HG02798 (cell line): ENCODE measurements around the gene TBCA.

Experiments
- ATAC-seq: cut with Tn5 transposase; IDR thresholded peaks from one replicate; pipeline ENCODE4 v1.9.1; 2021; ENCODE audit warnings: mild to moderate bottlenecking; ENCODE audit not compliant: unreplicated experiment, poor library complexity

TBCA gene

GRCh38 chr5:77775790-77776553, at the start of gene TBCA:
Gene TBCA, minus strand, starts transcription at chr5:77776339. Its CDS starts 82 bp downstream, at chr5:77776257.
- ATAC-seq: peak; percentile 93

DNA sequence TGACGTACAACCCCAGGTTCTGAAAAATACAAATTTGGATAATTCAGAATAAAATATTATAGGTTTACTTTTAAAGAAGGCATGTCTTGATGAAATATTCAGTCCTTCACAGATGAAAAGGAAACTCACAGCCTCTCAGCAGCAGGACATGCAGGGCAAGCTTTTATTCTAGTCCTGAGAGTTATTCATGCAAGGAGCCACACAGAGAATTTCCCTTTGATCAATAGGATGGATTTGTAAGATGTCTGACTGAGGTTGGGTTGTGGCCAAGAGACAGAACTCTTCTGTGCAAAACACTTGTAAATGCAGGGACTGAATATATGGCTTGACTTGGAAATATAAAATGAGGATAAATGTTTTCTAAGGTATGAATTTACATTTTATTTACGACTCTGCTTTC, 48.8 kb upstream of the TBCA start:
- no peak for ATAC-seq

GRCh38 chr5:77816686-77817085, 40.5 kb upstream of the TBCA start:
- no peak for ATAC-seq

DNA sequence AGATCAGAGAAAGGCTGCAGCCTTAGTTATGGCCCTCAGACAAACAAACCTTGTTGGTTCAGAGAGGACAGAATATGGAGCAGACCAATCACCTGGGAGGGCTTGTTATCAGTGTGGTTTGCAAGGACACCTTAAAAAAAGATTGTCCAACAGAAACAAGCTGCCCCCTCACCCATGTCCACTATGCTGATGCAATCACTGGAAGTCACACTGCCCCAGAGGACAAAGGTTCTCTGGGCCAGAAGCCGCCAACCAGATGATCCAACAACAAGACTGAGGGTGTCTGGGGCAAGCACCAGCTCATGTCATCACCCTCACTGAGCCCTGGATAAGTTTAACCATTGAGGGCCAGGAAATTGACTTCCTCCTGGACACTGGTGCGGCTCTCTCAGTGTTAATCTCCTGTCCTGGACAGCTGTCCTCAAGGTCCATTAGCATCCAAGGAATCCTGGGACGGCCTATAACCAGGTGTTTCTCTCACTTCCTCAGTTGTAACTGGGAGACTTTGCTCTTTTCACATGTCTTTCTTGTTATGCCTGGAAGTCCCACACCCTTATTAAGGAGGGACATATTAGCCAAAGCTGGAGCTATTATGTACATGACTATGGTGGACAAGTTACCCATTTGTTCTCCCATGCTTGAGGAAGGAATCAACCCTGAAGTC, 36.9 kb upstream of the TBCA start:
- no peak for ATAC-seq

DNA sequence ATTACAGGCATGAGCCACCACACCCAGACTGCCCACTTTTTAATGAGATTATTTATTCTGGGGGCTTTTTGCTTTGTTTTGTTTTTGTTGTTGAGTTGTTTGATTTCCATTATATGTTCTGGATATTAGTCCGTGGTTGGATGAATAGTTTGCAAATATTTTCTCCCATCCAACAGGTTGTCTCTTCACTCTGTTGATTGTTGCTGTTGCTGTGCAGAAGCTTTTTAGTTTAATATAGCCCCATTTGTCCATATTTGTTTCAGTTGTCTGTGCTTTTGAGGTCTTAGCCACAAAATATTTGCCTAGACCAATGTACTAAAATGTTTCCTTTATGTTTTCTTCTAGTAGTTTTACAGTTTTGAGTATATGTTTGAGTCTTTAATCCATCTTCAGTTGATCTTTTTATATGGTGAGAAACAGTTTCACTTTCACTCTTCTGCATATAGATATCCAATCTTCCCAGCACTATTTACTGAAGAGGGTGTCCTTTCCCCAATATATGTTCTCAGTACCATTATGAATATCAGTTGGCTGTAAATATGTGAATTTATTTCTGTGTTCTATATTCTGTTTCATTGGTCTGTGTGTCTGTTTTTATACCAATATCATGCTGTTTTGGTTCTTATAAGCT, 30.2 kb upstream of the TBCA start:
- ATAC-seq: no peak

DNA sequence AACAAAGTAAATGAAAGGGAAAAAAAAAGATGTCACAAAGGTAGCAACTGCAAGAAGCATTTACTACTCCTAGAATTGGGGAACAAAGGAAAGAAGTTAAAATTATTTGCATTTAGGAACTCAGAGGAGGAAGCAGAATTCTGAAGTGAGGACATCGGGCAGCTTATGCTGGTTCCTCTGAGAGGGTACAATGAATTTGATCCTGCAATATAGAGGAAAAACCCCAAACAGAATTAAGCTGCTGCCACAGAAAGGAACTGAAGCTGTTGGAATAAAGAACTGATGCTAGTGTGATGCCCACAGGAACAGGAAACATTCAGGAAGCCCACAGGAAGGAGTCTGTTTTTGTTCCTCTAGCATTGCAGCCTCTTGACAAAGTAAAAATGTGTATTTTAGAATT, 22.3 kb upstream of the TBCA start:
- ATAC-seq: no peak

GRCh38 chr5:77797136-77797535, 21.0 kb upstream of the TBCA start:
- ATAC-seq: no peak

DNA sequence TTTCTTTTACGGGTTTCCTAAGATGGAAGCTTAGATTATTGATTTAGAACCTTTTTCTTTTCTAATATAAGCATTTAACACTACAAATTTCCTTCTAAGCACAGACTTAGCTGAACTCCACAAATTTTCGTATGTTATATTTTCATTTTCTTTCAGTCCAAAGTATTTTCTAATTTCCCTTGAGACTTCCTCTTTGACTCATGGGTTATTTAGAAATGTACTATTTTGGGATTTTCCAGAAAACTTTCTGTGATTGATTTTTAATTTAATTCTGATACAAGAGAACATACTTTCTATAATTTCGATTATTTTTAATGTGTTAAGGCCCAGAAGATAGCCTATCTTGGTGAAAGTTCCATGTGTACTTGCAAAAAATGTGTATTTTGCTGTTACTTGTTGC, 19.7 kb upstream of the TBCA start:
- no peak for ATAC-seq

DNA sequence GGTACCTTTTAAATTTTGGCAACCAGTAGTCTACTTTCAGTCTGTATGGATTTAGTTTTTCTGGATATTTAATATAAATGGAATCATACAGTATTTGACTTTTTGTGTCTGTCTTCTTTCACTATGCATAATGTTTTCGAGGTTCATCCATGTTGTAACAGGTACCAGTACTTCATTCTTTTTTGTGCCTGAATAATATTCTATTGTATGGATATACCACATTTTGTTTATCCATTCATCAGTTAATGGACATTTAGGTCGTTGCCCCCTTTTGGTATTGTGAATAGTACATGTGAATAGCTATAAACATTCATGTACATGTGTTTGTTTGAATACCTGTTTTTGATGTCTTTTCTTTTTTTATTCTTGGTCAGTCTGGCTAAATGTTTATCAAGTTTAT, 19.1 kb upstream of the TBCA start:
- ATAC-seq: no peak

DNA sequence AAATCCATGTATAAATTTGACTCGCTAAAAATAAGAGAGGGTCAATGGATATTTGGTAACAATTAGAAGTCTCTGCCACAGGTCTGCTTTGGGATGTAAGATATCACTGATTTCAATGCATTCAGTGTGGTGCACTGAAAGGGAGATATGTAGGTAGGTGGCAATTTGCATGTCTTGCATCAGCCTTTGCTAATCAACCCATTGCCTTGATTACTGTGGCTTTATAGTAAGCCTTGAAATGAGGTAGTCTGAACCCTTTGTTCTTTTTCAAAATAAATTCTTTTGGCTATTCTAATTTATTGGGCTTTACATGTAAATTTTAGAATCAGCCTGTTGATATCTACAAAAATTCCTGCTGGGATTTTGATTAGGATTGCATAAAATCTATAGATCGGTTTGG, 15.8 kb upstream of the TBCA start:
- ATAC-seq: no peak

GRCh38 chr5:77791356-77791755, 15.2 kb upstream of the TBCA start:
- ATAC-seq: no peak

DNA sequence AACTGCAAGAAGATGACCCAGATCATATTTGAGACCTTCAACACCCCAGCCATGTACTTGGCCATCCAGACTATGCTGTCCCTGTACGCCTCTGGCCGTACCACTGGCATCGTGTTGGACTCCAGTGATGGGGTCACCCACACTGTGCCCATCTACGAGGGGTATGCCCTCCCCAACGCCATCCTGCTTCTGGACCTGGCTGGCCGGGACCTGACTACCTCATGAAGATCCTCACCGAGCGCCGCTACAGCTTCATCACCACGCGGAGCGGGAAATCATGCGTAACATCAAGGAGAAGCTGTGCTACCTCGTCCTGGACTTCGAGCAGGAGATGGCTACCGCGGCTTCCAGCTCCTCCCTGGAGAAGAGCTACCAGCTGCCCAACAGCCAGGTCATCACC, 9.1 kb upstream of the TBCA start:
- ATAC-seq: no peak

GRCh38 chr5:77784735-77785134, 8.6 kb upstream of the TBCA start:
- ATAC-seq: no peak

DNA sequence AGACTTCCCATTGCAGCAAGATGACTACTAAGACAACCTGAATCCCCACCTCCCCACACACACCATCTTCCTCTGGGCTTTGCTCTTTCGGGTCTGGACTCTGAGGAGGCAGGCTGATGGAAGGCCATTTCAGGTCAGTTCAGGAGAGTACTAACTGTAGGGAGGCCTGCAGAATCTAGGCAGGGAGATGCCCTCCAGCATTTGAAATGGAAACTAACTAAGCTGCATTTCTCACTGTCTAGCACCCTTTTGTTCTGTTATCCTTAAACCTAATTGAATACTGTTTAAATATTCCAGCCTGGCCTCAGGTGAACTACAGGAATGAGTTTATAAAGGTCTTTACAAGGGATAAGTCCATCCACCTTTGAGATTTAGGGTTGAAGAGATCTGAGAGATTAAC, 4.9 kb upstream of the TBCA start:
- no peak for ATAC-seq

GRCh38 chr5:77778881-77779438, 2.8 kb upstream of the TBCA start:
- no peak for ATAC-seq

GRCh38 chr5:77778398-77778797, 2.3 kb upstream of the TBCA start:
- ATAC-seq: no peak

DNA sequence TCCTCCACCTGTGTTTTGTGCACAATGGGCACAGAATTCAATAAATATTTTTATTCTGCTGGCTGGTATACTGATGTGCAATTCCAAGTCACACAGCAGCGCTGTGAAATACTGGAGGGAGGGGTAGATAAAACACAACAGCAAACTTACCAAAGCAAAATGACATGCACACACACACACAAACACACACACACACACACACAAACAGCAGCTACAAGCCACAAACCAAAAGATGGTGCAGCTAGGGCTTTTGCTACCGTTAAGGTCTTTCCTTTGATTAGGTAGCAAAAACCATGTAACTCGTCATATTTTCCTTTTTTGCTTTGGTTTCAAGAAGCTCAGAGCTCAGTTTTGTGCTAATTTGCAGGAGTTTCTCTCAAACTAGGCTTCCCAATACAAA, 1.8 kb upstream of the TBCA start:
- no peak for ATAC-seq

DNA sequence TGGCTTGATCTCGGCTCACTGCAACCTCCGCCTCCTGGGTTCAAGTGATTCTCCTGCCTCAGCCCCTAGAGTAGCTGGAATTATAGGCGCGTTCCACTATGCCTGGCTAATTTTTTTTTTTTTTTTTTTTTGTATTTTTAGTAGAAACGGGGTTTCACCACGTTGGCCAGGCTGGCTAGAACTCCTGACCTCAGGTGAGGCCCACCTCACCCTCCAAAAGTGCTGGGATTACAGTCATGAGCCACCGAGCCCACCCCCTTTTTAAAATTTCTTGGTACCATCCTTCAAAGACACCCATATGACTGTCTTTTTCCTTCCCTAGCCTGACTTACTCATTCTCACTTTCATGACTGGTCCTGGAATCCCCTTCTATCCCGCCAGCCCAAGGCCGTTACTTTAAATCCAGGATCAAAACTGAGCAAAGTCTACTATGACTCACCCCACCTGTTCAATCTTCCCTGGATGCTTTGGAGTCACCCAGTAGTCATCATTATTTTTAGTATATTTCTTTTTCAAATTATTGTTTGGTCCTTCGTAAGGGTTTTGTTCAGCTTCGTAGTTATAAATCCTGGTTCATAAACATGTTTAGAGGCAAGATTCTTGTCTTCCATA, 1.2 kb upstream of the TBCA start:
- no peak for ATAC-seq

GRCh38 chr5:77776554-77777206, 541 bp upstream of the TBCA start:
- ATAC-seq: no peak

GRCh38 chr5:77774981-77775789, 954 bp downstream of the TBCA start:
- ATAC-seq: no peak
